BE2C (cell line): ENCODE measurements around the gene TDRD9.
A peak's percentile ranks its signal among the peaks of the same experiment; 100 is the strongest.

Experiments
- DNase-seq: peaks from one replicate; pipeline ENCODE4 v3.0.0-alpha.2; 2020
- H3K27me3 ChIP-seq: fragments of 250-450 bp; sonication (Bioruptor Pico); 2 replicates; pipeline ENCODE4 v1.5.1; 2020; ENCODE audit warnings: mild to moderate bottlenecking
- H3K36me3 ChIP-seq: fragments of 250-450 bp; sonication (Bioruptor Pico); 2 replicates; pipeline ENCODE4 v1.5.1; 2020; ENCODE audit warnings: mild to moderate bottlenecking
- H3K4me1 ChIP-seq: fragments of 250-450 bp; sonication (Bioruptor Pico); 2 replicates; pipeline ENCODE4 v1.5.1; 2020
- H3K4me3 ChIP-seq: 2 replicates; pipeline ENCODE4 v1.5.1; 2011; ENCODE audit warnings: low read depth, low read length
- H3K9me3 ChIP-seq: fragments of 250-450 bp; sonication (Bioruptor Pico); 2 replicates; pipeline ENCODE4 v1.5.1; 2020
- CTCF ChIP-seq: IDR thresholded peaks from 2 replicates; pipeline ENCODE4 v1.5.1; 2012; ENCODE audit warnings: mild to moderate bottlenecking, low read depth, low read length

The TDRD9 gene

DNA sequence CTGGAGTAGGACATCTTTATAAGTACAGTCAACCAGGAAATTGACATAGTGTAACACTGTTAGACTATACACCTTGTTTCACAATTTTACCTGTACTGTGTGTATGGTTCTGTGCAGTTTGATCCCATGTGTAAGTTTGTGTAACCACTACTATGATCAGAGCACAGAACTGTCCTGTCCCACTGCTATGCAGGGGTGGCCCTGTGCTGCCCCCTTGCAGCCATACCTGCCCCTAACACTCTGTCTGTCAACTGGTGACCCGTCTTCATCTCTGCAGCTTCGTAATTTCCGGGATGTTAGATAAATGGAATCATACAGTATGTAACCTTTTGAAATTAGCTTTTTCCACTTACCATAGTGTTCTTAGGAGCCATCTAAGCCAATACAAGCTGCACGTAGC, 72.7 kb downstream of the TDRD9 start:
- no peak overlapping the region for H3K4me3 ChIP-seq
- H3K9me3 ChIP-seq: no peaks in the 10 kb centered on the region
- DNase-seq: peak; percentile 52
- no peaks in the 10 kb centered on the region for H3K4me1 ChIP-seq
- H3K27me3 ChIP-seq: no peaks in the 10 kb centered on the region
- peak; percentile 74 for TF ChIP-seq CTCF
- no peaks in the 10 kb centered on the region for H3K36me3 ChIP-seq

DNA sequence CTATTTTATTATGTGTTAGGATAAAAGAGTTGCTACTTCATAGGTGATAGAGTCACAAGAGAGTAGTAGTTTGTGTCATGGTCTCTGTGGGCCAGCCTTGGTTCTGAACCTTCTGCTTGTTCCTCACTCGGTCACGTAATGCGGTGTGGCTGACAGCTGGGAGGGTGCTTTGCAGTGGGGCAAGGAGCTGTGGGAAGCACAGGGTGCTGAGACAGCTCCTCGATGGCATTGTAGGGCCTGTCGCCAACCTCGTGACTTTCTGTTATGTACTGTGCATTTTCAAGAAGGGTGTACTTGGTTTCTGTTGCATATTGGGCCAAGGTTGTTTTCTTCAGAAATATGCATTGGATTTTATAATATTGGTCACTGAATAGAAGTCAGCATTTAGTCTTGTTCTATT, 75.4 kb downstream of the TDRD9 start:
- Histone ChIP-seq H3K4me1 (no peaks in the 10 kb centered on the region), H3K27me3 (no peaks in the 10 kb centered on the region), H3K36me3 (no peaks in the 10 kb centered on the region), H3K9me3 (no peaks in the 10 kb centered on the region), H3K4me3 (no peak overlapping the region)
- no peak for TF ChIP-seq CTCF
- no peak for DNase-seq

DNA sequence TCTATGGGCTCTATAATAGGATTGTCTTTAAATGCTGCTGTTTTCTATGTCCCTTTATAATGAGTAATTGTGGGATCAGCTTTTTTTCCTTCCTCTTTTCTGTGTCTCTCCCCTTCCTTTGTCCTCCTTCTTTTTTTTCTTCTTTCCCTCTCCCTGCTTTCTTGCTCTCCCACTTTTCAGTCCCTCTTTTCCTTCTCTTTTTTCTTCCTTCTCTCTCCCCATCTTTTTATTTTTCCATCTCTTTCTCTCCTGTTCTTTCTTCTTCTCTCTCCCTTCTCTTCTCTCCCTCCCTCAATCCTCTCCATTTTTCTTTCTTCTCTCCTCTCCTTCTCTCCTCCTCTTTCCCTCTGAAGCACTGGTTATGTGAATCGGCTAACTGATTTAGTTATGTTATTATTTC, 76.6 kb downstream of the TDRD9 start:
- TF ChIP-seq CTCF: no peak
- Histone ChIP-seq H3K9me3 (no peaks in the 10 kb centered on the region), H3K4me3 (no peak overlapping the region), H3K27me3 (no peaks in the 10 kb centered on the region), H3K4me1 (no peaks in the 10 kb centered on the region), H3K36me3 (no peaks in the 10 kb centered on the region)
- no peak for DNase-seq

DNA sequence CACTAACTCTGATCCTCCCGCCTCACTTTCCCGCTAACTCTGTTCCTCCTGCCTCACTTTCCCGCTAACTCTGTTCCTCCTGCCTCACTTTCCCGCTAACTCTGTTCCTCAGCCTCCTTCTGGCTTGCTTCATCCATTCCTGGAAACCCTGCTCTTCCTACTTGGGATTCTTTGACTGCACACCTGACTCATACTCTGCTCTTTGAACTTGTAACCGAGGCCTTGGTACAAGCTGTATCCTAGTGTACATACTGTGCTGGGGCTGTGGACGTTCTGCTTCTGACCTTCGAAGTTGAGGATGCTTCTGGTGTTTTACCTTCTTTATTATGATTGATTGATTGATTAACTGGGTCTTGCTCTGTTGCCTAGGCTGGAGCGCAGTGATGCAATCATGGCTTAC, 77.2 kb downstream of the TDRD9 start:
- no peak for TF ChIP-seq CTCF
- no peaks in the 10 kb centered on the region for H3K36me3 ChIP-seq
- H3K9me3 ChIP-seq: no peaks in the 10 kb centered on the region
- H3K4me1 ChIP-seq: no peaks in the 10 kb centered on the region
- H3K27me3 ChIP-seq: no peaks in the 10 kb centered on the region
- no peak overlapping the region for H3K4me3 ChIP-seq
- no peak for DNase-seq

- H3K27me3 ChIP-seq: no peaks in the 10 kb centered on the region
- H3K36me3 ChIP-seq: no peaks in the 10 kb centered on the region
- H3K4me3 ChIP-seq: no peak overlapping the region
- TF ChIP-seq CTCF: no peak
- DNase-seq: no peak
- no peaks in the 10 kb centered on the region; the same call in 1 of the 2 replicates for H3K9me3 ChIP-seq
- no peaks in the 10 kb centered on the region for H3K4me1 ChIP-seq
These were observed 78.9 kb downstream of the TDRD9 start for GRCh38 chr14:104007121-104007520.

DNA sequence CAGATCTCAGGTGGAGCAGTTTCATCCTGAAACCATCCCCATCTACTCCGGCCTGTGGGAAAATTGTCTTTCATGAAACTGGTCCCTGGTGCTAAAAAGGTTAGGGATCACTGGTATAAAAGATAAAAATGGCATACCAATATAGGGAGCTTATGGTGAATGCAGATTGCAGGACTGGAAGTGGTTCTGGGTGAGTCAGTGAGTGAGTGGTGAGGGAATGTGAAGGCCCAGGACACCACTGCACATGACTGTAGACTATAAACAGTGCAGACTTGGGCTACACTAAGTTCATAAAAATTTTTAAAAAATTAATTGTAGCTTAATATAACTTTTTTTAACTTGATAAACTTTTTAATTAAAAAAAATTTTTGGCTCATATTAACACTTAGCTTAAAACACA, 81.0 kb downstream of the TDRD9 start:
- no peaks in the 10 kb centered on the region; the same call in 1 of the 2 replicates for H3K9me3 ChIP-seq
- DNase-seq: no peak
- TF ChIP-seq CTCF: no peak
- H3K36me3 ChIP-seq: no peaks in the 10 kb centered on the region
- no peaks in the 10 kb centered on the region for H3K4me1 ChIP-seq
- no peaks in the 10 kb centered on the region for H3K27me3 ChIP-seq
- no peak overlapping the region for H3K4me3 ChIP-seq
